HG03095 (cell line): ENCODE data around the gene PTPRA.
"Not testable (repeated sequence)": the region's sequence is repeated elsewhere in the genome, so short reads cannot be mapped to it uniquely, and the experiment has no call there.

Experiments used
- ATAC-seq: cut with Tn5 transposase; IDR thresholded peaks from one replicate; pipeline ENCODE4 v1.9.1; 2021; ENCODE audit warnings: moderate library complexity; ENCODE audit not compliant: unreplicated experiment

PTPRA gene

DNA sequence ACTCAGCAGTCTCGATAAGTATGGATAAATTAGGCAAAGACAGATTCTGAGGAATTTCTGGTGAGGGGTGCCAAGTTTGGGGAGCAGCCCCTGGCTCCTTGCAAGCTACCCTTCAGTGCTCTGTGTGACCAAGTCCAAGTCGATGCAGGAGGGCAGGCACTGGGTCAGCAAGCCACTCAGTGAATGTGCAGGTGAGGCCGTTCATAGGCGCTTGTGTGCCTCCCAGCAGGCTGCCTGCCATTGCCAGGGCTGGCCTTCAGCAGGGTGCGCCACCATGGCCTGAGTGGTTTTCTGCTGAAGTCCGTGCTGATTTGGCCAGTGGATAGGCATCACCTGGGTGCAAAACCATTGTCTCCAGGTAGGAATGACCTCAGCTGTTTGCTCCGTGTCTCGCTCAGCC lies 166.8 kb downstream of the PTPRA start:
- no peak for ATAC-seq

DNA sequence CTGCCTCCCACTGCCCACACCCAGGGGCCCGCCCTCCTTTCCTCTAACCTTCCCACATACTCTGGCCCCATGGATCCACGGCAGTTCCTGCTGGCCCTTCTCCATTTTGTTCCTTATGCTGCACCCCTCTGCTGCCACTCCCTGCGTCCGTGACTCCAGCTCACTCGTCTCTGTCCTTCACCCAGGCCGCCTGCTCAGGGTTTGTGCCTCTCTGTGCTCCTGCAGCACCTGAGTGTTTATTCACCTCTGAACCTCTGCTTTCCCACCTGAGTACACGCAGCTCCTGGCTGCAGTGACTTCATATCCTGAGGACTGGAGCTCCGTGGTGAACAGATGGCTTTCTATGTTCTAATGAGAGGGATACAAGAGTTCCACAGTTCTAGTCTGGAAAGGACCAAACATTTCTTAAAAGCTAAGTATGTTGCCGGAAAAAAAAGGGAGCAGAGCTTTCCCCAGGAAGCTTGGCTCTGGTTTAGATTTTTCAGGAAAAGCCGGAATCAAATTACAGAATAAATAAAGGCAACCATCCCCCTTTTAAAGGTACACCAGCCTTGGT lies 168.7 kb downstream of the PTPRA start:
- ATAC-seq = no peak

DNA sequence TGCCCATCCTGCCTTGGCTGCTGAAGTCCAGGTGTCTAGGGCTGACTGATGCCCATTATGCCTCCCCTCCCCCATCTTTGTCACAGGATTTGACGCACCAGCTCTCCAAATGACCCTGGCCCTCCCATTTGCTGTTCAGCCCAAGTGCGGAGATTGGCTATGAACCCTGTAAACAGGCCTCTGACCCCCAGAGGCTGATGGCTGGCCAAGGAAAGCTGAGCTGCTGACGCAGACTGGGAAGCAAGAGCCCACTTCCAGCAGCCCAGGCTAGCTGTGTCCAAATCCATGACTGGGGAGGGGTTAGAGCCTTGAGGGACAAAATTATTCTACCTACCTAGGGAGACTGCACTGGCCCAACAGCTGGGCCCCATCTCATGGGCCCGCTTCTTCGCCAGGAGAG lies 169.3 kb downstream of the PTPRA start:
- ATAC-seq = no peak

DNA sequence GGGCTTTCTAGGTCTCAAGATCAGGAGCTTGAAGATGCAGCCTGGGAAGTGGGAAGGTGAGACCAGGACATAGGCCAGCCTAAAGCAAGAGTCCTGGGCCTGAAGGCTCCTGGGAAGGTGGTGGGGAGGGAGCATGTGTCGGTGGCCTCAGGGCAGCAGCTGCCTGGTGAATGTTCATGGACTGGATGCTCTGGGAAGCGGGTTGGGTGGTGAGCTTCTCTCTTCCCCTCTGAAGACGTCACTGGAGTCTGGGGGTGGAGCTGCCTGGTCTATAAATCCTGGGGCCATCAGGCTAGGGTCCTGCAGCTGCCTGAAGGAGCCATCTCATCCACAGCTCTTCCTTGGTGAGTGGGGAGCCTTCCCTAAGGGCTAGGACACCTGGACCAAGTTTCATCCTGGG lies 170.0 kb downstream of the PTPRA start, which contains the start of gene GNRH2:
Gene GNRH2 (plus strand): TSS at position 301 of the 400 bp plus-strand sequence. CDS start 793 bp downstream, outside the sequence.
- no peak for ATAC-seq

DNA sequence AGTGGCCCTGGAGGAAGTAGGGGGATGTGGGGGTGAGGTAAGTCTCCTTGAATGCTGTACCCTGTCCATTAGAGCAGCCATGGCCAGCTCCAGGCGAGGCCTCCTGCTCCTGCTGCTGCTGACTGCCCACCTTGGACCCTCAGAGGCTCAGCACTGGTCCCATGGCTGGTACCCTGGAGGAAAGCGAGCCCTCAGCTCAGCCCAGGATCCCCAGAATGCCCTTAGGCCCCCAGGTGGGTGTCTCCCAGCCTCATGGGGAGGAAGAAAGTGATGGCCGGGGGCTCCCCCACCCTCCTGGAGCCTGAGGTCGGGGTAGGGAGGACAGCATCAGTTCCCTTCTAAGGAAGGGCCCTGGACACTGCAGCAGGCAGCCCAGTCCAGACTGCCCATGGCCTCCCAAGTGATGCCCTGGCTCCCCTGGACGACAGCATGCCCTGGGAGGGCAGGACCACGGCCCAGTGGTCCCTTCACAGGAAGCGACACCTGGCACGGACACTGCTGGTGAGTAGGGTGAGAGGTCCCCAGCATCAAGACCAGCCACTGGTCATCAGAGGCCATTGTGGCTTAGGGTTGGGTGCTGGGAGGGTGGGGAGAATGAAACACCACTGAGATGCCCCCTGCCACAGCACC lies 171.2 kb downstream of the PTPRA start:
- no peak for ATAC-seq

DNA sequence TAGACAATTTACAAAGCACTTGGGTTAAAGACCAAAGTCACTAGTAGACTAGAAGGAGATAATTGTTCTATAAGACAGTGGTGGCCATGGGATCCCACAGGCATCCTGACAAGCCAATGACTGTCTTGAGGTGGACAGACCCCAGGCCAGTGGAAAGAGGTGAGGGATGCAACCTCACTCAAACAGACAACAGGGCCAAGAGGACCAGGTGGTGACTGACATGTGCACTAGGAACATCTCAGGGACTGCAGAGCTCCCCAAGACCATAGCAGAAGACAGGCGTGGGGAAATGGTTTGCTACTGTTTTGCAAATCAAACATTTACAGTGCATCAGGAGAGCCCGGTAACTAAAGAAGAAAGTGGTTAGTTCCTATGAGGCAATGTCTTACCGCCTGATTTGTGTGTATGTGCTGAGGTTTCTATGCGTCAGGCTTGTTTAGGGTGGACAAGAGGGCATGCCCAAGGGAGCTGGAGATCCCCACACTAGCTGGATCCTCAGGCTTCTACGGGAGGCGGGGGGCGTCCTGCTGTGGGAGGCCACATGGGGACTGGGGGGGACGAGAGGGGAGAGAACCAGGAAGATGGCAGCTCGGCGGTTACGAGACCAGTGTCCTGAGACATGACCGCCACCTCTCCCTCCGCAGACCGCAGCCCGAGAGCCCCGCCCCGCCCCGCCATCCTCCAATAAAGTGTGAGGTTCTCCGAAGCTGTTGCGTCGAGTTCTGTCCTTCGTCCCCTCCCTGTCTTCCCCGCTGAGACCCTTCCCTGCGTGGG lies 171.9 kb downstream of the PTPRA start:
- ATAC-seq = peak; percentile 41

DNA sequence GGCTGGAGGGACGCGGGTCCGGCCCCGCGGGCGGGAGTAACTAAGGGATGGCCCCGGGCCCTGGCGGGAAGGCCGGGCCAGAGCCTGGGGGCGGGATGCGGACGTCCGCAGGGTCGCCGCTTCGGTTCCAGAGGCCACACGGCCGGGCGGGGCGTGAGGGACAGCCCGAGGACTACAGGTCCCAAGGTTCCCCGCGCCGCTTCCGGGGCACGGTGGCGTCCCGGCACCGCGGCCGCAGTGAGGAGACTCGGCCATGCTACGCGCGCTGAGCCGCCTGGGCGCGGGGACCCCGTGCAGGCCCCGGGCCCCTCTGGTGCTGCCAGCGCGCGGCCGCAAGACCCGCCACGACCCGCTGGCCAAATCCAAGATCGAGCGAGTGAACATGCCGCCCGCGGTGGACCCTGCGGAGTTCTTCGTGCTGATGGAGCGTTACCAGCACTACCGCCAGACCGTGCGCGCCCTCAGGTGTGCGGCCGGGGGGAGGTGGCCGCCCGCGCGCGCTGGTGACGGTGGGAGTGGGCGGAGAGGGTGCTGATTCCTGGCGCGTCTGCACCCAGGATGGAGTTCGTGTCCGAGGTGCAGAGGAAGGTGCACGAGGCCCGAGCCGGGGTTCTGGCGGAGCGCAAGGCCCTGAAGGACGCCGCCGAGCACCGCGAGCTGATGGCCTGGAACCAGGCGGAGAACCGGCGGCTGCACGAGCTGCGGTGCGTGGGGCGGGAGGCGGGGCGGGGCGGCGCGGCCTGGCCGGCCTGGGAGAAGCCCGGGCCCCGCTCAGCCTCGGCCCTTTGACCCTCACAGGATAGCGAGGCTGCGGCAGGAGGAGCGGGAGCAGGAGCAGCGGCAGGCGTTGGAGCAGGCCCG lies 172.8 kb downstream of the PTPRA start, which contains the start of gene MRPS26:
Gene MRPS26 (plus strand): TSS at position 237 of the 861 bp plus-strand sequence. CDS start 17 bp downstream, at position 254.
- ATAC-seq = peak; percentile 90

DNA sequence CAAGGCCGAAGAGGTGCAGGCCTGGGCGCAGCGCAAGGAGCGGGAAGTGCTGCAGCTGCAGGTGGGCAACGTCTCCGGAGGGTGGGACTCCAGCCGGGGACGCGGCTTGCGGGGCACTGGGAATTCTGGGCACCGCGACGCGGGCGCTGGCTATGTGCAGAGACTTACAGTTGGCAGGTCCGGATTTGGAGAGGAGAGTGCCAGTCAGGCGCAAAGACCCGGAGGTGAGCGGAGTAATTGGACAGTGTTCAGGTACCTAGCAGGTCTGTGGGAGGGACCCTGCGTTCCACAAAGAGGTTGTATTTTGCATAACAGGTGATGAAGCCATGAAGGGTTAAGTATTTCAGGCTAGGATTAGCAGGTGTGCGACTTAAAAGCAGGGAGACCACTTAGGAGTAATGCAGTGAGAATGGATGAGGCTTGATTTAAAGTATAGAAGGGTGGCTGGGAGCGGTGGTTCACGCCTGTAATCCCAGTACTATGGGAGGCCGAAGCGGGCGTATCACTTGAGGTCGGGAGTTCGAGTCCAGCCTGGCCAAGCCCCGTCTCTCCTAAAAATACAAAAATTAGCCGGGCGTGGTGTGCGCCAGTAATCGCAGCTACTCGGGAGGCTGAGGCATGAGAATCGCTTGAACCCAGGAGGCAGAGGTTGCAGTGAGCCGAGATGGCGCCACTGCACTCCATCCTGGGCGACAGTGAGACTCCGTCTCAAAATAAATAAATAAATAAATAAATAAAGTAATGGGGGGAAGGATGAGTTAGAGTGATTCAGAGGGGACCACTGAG lies 173.6 kb downstream of the PTPRA start:
- no peak for ATAC-seq

DNA sequence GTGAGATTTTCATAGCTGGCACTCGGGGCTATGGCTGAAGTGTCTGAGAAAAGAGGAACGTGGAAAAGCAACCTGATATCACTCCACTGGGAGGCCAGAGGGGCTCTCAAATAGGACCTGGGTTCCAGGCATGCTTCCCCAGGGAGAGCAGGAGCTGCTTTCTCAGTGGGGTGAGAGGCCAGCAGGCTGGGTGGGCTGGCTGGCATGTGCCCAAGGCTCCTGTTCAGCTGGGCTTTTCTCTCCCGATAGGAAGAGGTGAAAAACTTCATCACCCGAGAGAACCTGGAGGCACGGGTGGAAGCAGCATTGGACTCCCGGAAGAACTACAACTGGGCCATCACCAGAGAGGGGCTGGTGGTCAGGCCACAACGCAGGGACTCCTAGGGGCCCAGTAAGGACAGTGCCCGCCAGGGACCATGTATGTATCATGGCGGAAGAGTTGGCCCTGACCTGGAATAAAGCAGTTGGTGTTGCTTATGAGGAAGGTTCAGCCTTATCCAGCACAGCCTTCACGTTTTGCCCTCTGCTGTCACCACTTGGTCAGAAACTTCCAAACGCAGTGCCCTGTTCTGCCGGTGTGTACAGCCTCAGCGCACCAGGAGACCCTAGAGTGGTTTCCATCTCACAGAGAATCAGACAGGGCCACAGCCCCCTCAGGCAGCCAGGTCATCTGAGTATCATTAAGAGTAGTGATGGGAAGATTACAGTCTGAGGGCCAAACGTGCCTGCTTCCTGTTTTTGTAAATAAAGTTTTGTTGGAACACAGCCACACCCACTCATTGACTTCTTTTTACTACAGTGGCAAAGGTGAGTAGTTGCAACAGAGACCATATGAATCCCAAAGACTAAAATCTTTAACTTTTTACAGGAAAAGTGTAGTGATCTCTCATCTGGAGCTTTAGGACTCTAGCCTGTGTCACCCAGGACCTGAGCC lies 174.5 kb downstream of the PTPRA start:
- no peak for ATAC-seq

DNA sequence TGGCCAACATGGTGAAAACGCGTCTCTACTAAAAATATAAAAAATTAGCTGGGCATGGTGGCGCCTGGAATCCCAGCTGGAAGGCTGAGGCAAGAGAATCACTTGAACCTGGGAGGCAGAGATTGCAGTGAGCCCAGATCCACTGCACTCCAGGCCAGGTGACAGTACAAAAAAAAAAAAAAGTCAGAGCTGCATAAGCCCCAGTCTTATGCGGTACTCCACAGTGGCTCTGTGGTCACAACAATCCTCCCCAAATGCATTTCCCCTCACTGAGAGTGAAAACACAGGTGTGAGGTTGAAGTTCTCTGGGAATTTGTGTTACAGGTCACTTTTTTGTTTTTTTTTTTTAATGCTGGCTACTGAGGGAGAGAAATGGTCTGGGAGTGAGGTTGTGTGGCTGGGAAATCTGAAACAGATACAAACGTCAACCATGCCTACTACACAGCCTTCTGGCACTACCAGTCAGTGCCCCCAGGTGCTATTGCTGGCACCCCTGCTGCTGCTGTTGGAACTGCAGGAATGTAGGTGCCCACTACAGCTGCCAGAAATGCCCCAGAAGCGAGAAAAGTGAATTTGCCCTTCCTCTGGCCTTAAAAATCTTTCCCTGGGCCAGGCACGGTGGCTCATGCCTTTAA lies 178.2 kb downstream of the PTPRA start:
- ATAC-seq = no peak

DNA sequence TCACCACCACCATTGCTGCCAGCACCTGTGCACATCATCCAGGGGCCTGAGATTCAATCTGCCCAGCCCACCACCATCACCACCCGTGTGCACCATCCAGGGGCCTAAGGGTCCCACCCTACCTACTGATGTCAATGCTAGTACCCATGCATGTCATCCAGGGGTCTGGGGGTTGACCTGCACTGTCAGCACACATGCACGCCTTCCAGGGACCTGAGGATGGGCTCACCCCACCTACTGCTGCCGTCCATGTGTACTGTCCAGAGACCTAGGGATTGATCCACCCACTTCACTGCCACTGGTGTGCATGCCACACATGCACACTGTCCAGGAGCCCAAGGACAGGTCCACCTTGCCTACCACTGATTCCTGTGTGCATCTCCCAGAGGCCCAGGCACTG lies 186.2 kb downstream of the PTPRA start:
- no peak for ATAC-seq

DNA sequence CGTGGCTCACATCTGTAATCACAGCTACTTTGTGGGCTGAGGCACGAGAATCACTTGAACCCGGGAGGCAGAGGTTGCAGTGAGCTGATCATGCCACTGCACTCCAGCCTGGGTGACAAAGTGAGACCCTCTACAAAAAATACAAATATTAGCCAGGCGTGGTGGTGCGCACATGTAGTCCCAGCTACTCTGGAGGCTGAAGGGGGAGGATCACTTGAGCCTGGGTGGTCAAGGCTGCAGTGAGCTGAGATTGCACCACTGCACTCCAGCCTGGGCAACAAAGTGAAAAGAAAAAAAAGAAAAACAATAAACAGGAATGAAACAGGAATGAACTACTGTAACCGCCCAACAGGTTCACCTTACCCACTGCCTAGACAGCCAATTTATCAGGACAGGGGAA lies 190.8 kb downstream of the PTPRA start:
- ATAC-seq = not testable (repeated sequence)

DNA sequence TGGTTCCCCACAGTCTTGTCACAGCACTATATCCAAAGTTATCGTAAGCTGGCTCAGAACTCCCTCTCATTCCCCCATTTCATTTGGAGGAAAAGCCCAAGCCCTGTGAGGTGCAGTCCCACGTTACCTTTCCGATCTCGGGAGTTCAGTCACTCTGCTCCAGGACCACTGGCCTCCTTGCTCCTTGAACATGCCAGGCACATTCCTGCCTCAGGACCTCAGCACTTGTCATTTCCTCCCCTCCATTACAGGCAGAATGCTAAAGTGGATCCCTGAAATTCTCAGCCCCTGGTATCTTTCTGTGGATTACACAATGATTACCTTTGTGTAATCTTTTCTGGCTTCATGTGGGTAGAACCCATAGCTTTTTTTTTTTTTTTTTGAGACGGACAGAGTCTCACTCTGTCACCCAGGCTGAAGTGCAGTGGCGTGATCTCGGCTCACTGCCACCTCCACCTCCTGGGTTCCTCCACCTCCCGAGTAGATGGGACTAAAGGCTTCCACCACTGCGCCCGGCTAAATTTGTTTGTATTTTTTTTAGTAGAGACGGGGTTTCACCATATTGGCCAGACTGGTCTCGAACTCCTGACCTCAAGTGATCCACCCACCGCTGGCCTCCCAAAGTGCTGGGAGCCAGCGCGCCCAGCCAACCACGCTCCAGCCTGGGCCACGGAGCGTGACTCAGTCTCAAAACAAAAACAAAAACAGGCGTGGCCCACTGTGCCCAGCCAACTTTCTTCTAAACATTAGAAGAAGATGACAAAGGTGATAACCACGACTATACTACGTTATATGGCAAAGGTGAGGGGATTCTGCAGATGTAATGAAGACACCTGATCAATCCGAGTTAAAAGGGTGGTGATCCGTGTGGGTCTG lies 194.1 kb downstream of the PTPRA start:
- no peak for ATAC-seq

DNA sequence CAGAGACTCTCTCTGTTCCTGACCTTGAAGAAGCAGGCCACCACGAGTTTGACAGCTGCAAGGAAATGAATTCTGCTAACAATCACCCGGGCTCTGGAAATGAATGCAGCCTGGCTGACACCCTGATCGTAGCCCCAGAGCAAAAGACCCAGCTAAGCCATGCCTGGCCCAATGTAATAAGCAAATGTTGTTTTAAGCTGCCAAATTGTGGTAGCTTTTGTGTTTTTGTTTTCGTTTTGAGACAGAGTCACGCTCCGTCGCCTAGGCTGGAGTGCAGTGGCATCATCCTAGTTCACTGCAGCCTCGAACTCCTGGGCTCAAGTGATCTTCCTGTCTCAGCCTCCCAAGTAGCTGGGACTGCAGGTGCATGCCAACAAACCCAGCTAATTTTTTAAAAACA lies 194.8 kb downstream of the PTPRA start:
- no peak for ATAC-seq

DNA sequence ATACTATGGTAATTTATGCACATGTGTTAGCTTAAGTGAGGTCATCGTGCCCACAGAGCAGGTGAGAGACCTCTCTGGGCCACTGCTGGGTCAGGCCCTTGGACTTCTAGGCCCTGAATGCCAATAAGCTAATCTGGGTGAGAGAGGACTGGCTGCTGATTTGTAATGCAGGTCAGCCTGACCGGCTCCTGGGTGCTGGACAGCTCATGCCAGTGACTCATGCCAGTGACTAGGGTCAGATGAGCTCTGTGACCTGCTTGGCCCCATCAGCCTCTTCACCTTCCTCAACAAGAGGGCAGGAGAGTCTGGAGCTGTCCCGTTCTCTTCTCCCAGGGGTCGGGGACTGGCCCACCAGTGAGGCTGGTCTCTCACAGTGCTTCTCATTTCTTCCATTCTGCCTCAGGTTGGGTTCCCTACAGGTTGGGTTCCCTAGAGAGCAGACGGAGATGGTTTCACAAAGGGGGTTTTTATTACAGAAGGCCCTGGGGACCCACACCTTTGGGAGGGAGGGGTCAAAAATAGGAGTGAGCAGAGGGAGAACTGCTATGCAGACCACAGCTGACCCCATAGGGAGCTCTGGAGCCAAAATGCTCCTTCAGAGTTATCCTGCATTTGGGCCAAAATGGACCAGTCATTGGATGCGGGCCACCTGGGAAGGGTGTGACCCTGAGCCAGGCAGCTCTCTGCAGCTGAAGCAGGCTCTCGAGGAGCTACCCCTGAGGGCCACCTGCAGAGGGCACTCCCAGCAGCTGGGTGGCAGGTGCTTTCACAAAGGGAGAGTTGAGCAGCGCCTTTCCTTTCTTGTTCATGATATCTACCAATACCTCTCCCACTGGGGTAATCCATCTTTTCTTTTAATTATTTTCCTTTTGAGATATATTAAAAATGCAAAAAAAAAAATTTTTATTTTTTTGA lies 196.0 kb downstream of the PTPRA start:
- ATAC-seq = no peak

DNA sequence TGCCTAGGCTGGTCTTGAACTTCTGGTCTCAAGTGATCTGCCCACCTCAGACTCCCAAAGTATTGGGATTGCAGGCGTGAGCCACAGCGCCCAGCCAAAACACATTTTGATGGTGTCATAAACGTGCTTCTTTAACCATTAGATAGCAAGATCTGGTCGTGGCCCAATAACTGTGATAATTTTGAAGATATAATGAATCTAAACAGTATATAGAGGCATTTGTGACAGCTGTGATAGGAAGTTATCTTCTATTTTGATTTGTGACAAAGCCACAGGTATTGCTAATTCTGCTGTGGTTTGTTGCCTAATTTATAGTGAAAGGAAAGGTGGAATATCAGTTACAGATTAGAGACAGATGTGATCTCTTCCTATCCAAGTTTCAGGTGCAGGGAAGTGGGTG lies 197.4 kb downstream of the PTPRA start:
- no peak for ATAC-seq

DNA sequence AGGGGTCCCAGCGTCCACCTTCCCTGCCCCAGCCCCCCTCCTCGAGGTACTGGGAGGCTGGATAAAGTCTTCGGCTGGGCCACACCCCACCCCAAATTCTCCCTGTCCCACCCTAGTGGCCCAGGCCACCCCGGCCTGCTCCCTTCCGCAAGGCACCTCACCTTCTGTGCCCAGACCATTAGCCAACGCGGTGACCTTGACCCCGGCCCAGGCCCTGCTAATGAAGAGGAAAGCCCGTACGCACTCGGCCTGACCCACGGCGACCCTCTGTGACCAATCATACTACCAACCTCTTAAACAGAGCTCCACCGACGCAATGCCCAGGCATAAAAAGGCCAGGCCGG lies 198.0 kb downstream of the PTPRA start:
- no peak for ATAC-seq
